NT2/D1 (cell line): ENCODE measurements around the gene SEPTIN3.

ENCODE experiments used
- SUZ12 ChIP-seq: IDR thresholded peaks from 2 replicates; pipeline ENCODE4 v1.6.1; 2011; ENCODE audit not compliant: insufficient read length, insufficient read depth; ENCODE audit errors: extremely low read depth
- YY1 ChIP-seq: IDR thresholded peaks from 2 replicates; pipeline ENCODE4 v1.6.1; 2011; ENCODE audit not compliant: insufficient read length, insufficient read depth
- ZNF274 ChIP-seq: IDR thresholded peaks from 2 replicates; pipeline ENCODE4 v1.6.1; 2011; ENCODE audit warnings: mild to moderate bottlenecking, low read depth, low read length

DNA sequence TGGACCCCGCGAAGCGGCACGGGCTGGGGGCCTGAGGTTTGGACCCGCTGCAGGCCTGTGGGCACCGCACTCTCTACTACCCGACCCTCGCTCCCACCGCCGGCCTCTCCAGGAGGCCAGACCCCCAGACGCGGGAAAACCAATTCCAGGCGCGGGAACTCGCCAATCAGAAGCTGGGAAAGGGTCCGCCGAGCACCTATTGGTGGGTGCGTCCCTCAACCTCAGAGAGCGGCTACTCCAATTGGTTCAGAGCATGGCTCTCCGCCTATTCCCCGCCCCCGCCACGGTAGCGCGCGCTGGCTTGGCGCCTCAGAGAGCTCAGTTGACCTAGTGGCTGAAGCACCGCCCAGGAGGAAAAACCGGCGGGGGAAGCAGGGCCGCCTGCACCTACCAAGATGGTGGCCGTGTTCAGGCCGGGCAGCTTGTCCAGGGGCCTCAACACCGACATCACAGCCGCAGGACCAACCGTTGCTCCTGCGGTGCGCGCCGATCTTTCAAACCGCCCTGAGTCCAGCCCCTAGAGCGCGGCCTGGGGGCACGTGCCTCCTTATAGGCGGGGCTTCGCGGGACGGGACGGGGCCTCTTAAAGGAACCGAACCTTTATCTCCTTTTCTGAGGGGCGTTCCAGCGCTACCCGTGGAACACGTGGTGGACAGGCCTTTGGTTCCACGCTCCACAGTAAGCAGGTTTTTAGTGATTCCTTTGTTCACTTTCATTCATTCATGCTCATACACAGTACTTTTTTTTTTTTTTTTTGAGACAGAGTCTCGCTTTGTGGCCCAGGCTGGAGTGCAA lies 22.4 kb upstream of the SEPTIN3 start, which contains the start of gene CENPM:
- TF ChIP-seq SUZ12 (no peak), YY1 (no peak), ZNF274 (no peak)
